ENCODE results near the gene GOLGA8T.
"Not testable (repeated sequence)": the region's sequence is repeated elsewhere in the genome, so short reads cannot be mapped to it uniquely, and the experiment has no call there.

GOLGA8T gene

GRCh38 chr15:30191639-30192038, 56.8 kb downstream of the GOLGA8T start:
- H3K4me1 ChIP-seq (ENCODE audit: control extremely low read depth in 1 of 4, control insufficient read depth in 4 of 4, insufficient read depth in 4 of 4, low read length in 3 of 4); POLR2A ChIA-PET; DNase-seq; H3K27me3 ChIP-seq (replicated peaks in 2 of 5; ENCODE audit: control insufficient read depth in 4 of 5, insufficient read depth in 5 of 5, low read length in 4 of 5); H3K27ac ChIP-seq (ENCODE audit: insufficient read depth in 1 of 2, low read depth in 1 of 2, low read length in 2 of 2, poor library complexity in 1 of 2, severe bottlenecking in 2 of 2); CTCF ChIA-PET; H3K9me3 ChIP-seq (ENCODE audit: control extremely low read depth in 1 of 5, control insufficient read depth in 4 of 5, insufficient read depth in 2 of 5, low read depth in 1 of 5, low read length in 4 of 5); H3K4me3 ChIP-seq (ENCODE audit: control insufficient read depth in 1 of 7, extremely low read depth in 1 of 7, insufficient read depth in 4 of 7, low read depth in 2 of 7, low read length in 6 of 7); H3K36me3 ChIP-seq (ENCODE audit: control insufficient read depth in 4 of 4, insufficient read depth in 4 of 4, low read length in 3 of 4): not testable (repeated sequence)
- WGBS (ENCODE audit: insufficient coverage) = no CpG with 5 or more reads among the region's 37 CpGs

GRCh38 chr15:30192119-30192745, 57.4 kb downstream of the GOLGA8T start:
- H3K4me1 ChIP-seq (ENCODE audit: control extremely low read depth in 1 of 4, control insufficient read depth in 4 of 4, insufficient read depth in 4 of 4, low read length in 3 of 4); H3K27me3 ChIP-seq (replicated peaks in 2 of 5; ENCODE audit: control insufficient read depth in 4 of 5, insufficient read depth in 5 of 5, low read length in 4 of 5); H3K4me3 ChIP-seq (ENCODE audit: control insufficient read depth in 1 of 7, extremely low read depth in 1 of 7, insufficient read depth in 4 of 7, low read depth in 2 of 7, low read length in 6 of 7); H3K9me3 ChIP-seq (ENCODE audit: control extremely low read depth in 1 of 5, control insufficient read depth in 4 of 5, insufficient read depth in 2 of 5, low read depth in 1 of 5, low read length in 4 of 5); POLR2A ChIA-PET; CTCF ChIA-PET; DNase-seq; H3K36me3 ChIP-seq (ENCODE audit: control insufficient read depth in 4 of 4, insufficient read depth in 4 of 4, low read length in 3 of 4); H3K27ac ChIP-seq (ENCODE audit: insufficient read depth in 1 of 2, low read depth in 1 of 2, low read length in 2 of 2, poor library complexity in 1 of 2, severe bottlenecking in 2 of 2): not testable (repeated sequence)
- WGBS (ENCODE audit: insufficient coverage) = no CpG with 5 or more reads among the region's 53 CpGs

GRCh38 chr15:30192892-30193291, 58.0 kb downstream of the GOLGA8T start:
- H3K9me3 ChIP-seq (ENCODE audit: control extremely low read depth in 1 of 5, control insufficient read depth in 4 of 5, insufficient read depth in 2 of 5, low read depth in 1 of 5, low read length in 4 of 5); DNase-seq; CTCF ChIA-PET; H3K4me1 ChIP-seq (ENCODE audit: control extremely low read depth in 1 of 4, control insufficient read depth in 4 of 4, insufficient read depth in 4 of 4, low read length in 3 of 4); H3K27me3 ChIP-seq (replicated peaks in 2 of 5; ENCODE audit: control insufficient read depth in 4 of 5, insufficient read depth in 5 of 5, low read length in 4 of 5); POLR2A ChIA-PET; H3K27ac ChIP-seq (ENCODE audit: insufficient read depth in 1 of 2, low read depth in 1 of 2, low read length in 2 of 2, poor library complexity in 1 of 2, severe bottlenecking in 2 of 2); H3K4me3 ChIP-seq (ENCODE audit: control insufficient read depth in 1 of 7, extremely low read depth in 1 of 7, insufficient read depth in 4 of 7, low read depth in 2 of 7, low read length in 6 of 7); H3K36me3 ChIP-seq (ENCODE audit: control insufficient read depth in 4 of 4, insufficient read depth in 4 of 4, low read length in 3 of 4): not testable (repeated sequence)
- WGBS (ENCODE audit: insufficient coverage) = no CpG with 5 or more reads among the region's 9 CpGs

Measured in common myeloid progenitor, CD34-positive (primary cell).